Activated naive CD4-positive, alpha-beta T cell (primary cell): ENCODE measurements around the gene BTBD9.
"Not testable (repeated sequence)": the region's sequence is repeated elsewhere in the genome, so short reads cannot be mapped to it uniquely, and the experiment has no call there.

Source experiments
- DNase-seq, 4 experiments: peaks; one replicate each; lab custom pipeline; 2025; lab: John Stamatoyannopoulos, UW

The BTBD9 gene

DNA sequence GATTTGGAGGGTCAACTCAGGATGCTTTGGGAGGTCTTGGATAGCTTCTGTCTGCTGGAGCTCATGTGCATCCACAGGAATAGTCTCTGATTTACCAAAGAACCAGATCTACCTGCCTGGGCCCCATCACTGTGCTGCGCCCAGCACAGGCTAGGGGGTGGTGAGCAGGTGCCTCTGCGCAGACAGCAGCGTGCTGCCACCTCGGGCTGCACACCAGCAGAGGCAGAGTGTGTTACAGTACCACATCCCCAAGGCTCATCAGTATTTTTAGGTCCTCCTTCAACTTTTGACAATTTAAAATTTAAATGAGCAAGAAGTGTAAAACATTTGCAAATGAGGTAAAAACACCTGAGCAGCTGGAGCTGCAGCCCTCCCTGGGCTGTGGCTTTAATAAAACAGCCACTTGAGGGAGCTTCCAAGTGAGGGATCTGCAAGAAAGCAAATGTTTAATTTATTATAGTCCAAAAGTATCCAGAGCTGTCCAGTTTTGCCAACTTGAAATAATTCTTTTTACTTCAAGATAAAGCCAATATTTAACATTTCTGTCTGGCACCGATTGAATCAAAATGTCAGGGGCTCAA, 495.3 kb downstream of the BTBD9 start:
- no peak for DNase-seq

- DNase-seq, result no peak
These were observed 496.3 kb downstream of the BTBD9 start for GRCh38 chr6:38143191-38144150.

DNA sequence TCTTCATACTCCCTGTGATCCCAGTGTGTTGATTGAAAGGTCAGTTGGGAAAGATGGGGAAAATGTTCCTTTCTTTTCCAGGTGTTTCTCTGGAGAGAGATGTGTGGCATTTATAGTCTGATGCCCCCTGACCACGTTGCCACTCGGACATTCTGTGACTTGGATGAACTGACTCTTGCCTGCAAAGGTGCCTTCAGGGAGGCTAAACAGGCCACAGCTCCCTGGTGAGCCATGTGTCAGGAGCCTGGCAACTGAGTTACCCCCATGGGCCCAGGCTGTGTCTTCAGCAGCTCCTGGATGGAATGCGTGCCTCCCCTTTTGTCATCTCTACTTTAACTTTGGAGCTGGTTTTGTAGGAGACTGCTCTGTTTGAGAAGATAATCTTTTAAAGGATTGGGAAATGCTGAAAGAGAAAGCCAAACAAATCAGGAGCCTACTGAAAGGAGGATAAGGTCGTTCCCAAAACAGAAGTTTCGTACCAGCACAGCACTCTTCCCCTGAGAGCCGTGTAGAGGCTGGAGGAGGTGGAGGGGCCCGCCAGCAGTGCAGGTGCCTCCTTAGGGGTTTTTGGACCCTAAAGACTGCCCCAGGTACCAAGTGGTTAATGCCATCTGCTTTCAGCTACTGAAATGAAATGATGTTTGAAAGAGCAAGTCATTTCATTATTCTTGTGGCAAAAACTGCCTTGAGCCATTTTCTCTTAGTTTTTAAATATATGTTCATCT, 497.4 kb downstream of the BTBD9 start:
- no peak for DNase-seq

DNA sequence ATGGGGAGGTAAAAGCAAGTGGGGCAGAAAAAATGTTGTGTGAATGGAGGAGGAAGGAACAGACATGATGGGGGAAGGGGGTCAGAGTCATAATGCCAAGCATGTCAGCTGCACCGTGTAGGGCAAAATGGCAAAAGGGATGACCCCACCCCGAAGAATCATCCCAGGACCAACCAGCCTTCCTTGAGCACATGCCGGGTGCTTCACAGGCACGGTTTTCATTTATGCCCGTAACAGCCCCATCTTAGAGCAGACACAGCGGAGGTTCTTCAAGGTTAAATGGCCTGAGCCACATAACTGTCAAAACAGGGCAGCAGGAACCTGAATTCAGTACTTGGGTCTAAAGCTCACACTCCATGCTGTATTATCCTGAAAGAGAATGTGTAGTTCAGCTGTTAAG, 498.0 kb downstream of the BTBD9 start:
- DNase-seq, result no peak

DNA sequence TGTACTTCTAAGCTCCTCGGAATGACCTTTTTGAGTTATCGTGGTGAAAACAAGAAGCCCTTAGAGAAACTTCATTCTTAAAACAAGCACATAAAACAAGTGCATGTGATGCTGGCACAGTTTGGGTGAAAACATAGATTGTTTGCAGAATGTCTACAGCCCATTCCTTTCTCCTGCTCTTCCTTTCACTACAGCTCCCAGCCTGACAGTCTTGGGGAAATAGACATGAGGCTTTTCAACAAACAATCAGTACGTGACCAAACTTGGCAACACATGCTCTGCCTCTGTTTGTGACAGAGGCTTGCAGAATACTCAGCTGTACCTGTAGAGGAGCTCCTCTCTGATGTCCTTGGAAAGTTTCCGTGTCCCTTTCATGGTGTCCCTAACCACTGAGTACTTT, 498.6 kb downstream of the BTBD9 start:
- DNase-seq, result no peak

DNA sequence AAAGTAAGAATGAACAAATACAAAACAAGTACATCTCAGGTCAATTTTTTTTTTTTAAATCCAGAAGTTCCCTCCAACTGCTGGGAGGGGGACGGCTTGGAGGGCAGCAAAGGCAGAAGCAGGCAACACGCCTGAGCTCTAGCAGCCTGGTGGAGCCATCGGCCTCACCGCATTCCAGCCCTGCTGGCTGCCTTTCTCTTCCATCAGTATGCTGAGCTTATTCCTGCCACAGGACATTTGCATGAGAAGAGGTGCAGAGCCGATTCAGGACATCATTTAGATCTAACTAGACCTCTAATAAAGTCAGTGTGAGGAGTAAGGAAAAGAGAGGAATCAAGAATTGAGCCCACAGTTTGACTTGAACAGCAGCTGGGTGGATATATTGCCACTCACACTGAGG, 501.4 kb downstream of the BTBD9 start:
- DNase-seq, result no peak

- DNase-seq, result no peak
These were observed 502.0 kb downstream of the BTBD9 start for GRCh38 chr6:38137608-38138265.

- no peak for DNase-seq
These were observed 503.2 kb downstream of the BTBD9 start for GRCh38 chr6:38136547-38136946.

DNA sequence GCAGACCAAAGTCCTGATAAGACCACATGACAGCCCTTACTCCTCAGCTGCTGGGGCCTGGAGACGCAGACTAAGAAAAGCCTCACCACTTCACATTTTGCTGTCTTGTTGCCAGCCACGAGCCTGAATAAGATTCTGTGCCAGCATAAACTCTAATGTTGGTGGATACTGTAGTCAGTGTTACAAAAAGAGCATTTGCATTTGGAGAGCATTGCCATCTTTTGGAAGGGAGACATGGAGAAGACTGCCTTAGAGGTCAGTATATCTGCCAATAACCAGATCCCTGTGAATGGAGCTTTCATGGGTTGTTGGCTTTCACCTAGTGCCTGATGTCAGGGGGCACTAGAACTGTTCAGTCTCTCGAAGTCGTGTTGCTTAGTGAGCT, 505.0 kb downstream of the BTBD9 start:
- DNase-seq, result no peak

DNA sequence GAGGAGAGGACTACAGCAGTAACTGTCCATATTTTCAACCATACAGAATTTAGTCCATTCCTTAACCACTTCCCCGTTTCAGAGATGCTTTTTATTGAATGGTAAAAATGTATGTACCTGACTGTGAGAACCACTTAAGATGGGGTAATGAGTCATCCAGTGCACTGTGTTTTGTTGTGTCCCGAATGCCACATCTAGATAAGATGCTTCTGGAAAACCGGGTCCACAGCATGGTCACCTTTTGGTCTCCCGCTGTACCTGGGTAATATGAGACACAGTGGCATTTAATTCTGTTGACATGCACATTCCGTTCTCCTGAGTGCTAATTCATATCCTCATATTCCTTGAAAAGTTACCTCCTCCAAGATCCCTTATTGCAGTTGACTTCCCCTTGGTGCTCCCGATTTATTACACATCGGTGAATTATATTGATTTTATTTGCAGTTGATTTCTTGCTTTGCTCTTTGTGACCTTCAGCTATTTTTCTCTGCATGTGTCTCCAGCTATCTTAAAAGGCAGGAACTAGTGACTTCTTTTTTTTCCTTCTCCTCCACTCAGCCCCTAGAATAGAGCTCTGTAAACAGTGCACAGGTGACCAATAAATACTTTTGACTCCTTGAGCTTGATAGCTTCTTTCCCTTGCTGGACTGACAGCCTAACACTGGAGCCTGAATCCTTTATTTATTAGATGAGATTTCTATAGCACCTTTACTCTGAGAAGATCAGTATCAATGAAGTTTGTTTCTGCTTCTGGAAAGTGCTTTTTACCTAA, 505.6 kb downstream of the BTBD9 start:
- no peak for DNase-seq

DNA sequence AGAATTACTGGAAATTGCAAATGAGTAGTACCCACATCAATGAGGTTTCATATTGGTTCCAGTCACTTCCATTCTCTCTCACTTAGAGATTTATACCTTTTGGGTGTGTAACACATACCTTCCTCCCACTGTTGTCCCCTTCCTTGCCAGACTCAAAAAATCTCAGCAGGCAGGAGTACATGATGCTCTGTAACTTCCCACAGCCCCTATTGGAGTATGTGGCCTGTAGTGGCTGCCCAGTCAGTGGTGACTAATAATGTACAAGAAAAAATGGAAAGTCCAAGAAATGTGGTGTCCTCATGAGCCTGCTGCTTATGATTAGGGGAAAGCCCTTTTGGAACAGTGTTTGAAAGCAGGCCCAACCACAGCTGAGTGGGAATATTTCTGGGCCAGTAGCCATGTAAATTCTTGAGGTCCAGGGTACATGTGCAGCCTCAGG, 508.2 kb downstream of the BTBD9 start:
- DNase-seq, result no peak

DNA sequence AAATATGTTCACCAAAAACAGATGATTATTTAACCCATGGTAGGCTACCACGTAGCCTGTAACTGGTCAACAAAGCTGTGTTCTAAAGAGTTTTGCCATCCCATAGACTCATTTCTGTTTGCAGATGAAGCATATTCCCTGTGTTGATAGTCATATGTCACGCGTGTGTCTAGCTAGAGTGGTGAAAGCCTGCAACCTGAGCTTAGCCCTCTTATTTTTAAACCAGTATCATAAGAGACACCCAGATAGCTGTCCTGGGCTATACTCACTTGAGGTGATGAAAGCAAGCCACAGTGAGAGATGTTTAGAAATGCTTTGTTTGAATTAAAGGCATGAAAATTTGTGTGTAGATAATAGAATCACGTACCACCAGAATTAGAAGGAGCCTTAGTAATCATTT, 512.4 kb downstream of the BTBD9 start:
- DNase-seq, result no peak

GRCh38 chr6:38124224-38124926, 515.4 kb downstream of the BTBD9 start:
- not testable (repeated sequence) for DNase-seq

DNA sequence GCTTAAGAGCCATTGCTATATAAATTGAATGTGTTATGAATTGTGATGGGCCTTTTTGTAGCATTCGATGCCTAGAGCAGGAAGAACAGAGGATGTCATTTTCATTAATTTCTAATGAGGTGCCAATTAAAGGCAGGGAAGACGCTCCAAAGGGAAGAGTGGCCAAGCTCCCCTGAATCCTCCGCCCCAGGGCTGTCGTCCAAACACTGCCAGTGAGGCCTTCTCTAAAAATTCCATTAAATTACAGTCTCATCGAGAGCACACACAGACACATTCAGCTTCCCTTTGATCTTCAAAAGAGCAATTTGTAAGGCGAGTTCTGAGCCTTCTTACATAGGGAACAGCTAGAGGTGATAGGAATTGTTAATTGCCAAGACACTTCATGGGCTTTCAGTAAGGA, 520.2 kb downstream of the BTBD9 start:
- DNase-seq, result no peak

DNA sequence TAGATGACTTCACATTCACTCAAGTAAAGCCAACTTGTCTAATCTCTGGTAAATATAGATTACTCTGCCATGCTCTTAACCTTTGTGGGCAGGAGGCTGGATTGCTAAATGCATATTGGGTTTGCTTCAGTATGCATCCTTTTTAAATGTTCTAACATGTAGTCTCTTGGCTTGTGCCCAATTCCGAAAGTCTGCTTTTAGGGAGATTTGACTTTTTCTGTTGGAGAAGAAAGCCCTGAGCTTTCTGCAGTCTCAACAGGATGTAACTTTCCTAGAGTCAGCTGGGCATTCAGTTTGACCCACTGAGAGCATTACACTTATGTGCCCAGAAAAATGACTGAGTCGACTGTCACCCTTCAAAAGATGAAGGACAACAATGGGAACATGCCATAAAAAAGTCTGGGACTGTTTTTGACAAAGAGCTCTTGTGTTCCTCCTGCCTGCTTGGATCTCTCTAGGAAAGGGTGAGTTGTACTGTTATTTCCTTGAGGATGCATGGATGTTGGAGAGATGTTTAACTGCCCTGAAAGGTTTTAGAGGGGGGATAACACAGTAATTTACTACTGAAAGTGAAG, 520.9 kb downstream of the BTBD9 start:
- DNase-seq, result no peak
